NCI-H1092 treated with DMSO at 0.1 percent for 48 hours (cell line): ENCODE results near the gene TNP2.
"Not testable (repeated sequence)": the region's sequence is repeated elsewhere in the genome, so short reads cannot be mapped to it uniquely, and the experiment has no call there.

Experiments
- DNase-seq: peaks from one replicate; lab custom pipeline; 2025; lab: John Stamatoyannopoulos, UW

The TNP2 gene

GRCh38 chr16:11220507-11220906 lies 48.6 kb downstream of the TNP2 start:
- DNase-seq: not testable (repeated sequence)

GRCh38 chr16:11219178-11219577 lies 49.9 kb downstream of the TNP2 start:
- no peak for DNase-seq

GRCh38 chr16:11218604-11218962 lies 50.5 kb downstream of the TNP2 start:
- no peak for DNase-seq
